ENCODE measurements around the gene GPATCH4. TPM values are rescaled to one million over a fixed set of nuclear protein-coding genes. Genes with fewer than 3 reads are reported as not detected.

The GPATCH4 gene
- total RNA-seq, 1 experiment from 2014 or later: 39.4 TPM

GRCh38 chr1:156595016-156595415, 6.3 kb downstream of the GPATCH4 start (continued):
- TF ChIP-seq ELF1 (IDR thresholded peaks at IDR 0.05; ENCODE audit: borderline replicate concordance, low read depth) (no peak), EGR1 (IDR thresholded peaks at IDR 0.05; ENCODE audit: low read depth) (no peak), ZFX (IDR thresholded peaks at IDR 0.05) (no peak), TCF7L2 (IDR thresholded peaks at IDR 0.05; ENCODE audit: borderline replicate concordance, extremely low read depth, insufficient read depth, insufficient read length) (no peak), JUND (IDR thresholded peaks at IDR 0.05) (no peak), EZH2phosphoT487 (IDR thresholded peaks at IDR 0.05; ENCODE audit: borderline replicate concordance) (no peak), FOSL1 (IDR thresholded peaks at IDR 0.05; ENCODE audit: low read depth) (no peak), YY1 (IDR thresholded peaks at IDR 0.05; ENCODE audit: extremely low read depth, insufficient replicate concordance, low read depth, low read length) (no peak), POLR2A (IDR thresholded peaks at IDR 0.05; ENCODE audit: borderline replicate concordance, extremely low read depth, insufficient read depth, insufficient read length) (no peak), SP1 (IDR thresholded peaks at IDR 0.05; ENCODE audit: low read depth) (no peak), POLR2AphosphoS5 (IDR thresholded peaks at IDR 0.05; ENCODE audit: low read depth, low read length) (no peak), SRF (IDR thresholded peaks at IDR 0.05; ENCODE audit: low read depth) (no peak)

- Histone ChIP-seq H2AFZ (ENCODE audit: low read depth, low read length, poor library complexity, severe bottlenecking) (no peak overlapping the region), H3K27me3 (ENCODE audit: insufficient read depth, low read length) (no peaks in the 10 kb centered on the region), H3K27ac (ENCODE audit: low read depth, low read length) (no peak overlapping the region), H3K9me2 (ENCODE audit: insufficient read depth) (no peaks in the 10 kb centered on the region), H3K79me2 (ENCODE audit: insufficient read depth, low read length) (peaks cover 44% of the 10 kb centered on the region), H3K9me3 (ENCODE audit: control insufficient read depth in 1 of 2, insufficient read depth in 1 of 2, low read depth in 1 of 2, low read length in 2 of 2) (no peaks in the 10 kb centered on the region), H4K20me1 (ENCODE audit: insufficient read depth) (no peaks in the 10 kb centered on the region), H3K4me1 (ENCODE audit: control insufficient read depth in 1 of 2, insufficient read depth in 2 of 2, low read length in 2 of 2) (peaks cover 4 to 19% of the 10 kb centered on the region in 2 experiments; a peak in 2 of 4 replicates), H3K4me3 (replicated peaks in 1 of 2; ENCODE audit: low read depth in 1 of 2, low read length in 2 of 2) (no peak overlapping the region), H3K4me2 (ENCODE audit: low read length) (no peak overlapping the region), H3K36me3 (ENCODE audit: control insufficient read depth in 1 of 2, insufficient read depth in 2 of 2, low read length in 2 of 2) (peaks cover 29 to 61% of the 10 kb centered on the region in 2 experiments; a peak in 3 of 4 replicates), H3K9ac (ENCODE audit: low read length) (no peak overlapping the region)
- ChIA-PET POLR2A (interaction anchor here (1.1 kb wide), 2 partner anchors 67 to 92 kb away, joined by 3 read pairs; no protein-coding TSS in a partner anchor), CTCF (interaction anchor here (1.3 kb wide), 1 partner anchor 14 kb away, joined by 4 read pairs; no protein-coding TSS in a partner anchor), RAD21 (ENCODE audit: low non-redundant PET in 1 of 2, low total read pairs in 2 of 2, uncharacterized antibody in 2 of 2, unreplicated experiment in 2 of 2) (no interaction called here)
- no TSS peak for BruUV-seq (replicated peaks)
- ATAC-seq (no peak), DNase-seq (ENCODE audit: low read depth, low spot score) (no peak)
- no peak for TF ChIP-seq CEBPB (IDR thresholded peaks at IDR 0.05; ENCODE audit: low read depth)
- TF ChIP-seq CTCF (IDR thresholded peaks at IDR 0.05 in 2 of 3, conservative IDR thresholded peaks at IDR 0.05 in 1 of 3; ENCODE audit: borderline replicate concordance in 1 of 3, insufficient read depth in 1 of 3, low read depth in 2 of 3, low read length in 2 of 3): no peak
- intact Hi-C loops (cut with micrococcal nuclease): no loop called here
Measured at GRCh38 chr1:156594190-156594589, 7.1 kb downstream of the GPATCH4 start.

Measured in HCT116 (cell line).